GM18870 (cell line): ENCODE data around the gene PNPLA7.
"Not testable (repeated sequence)": the region's sequence is repeated elsewhere in the genome, so short reads cannot be mapped to it uniquely, and the experiment has no call there.

Source experiments
- ATAC-seq: cut with Tn5 transposase; IDR thresholded peaks from one replicate; pipeline ENCODE4 v1.9.1; 2021; ENCODE audit warnings: moderate library complexity; ENCODE audit not compliant: unreplicated experiment

The PNPLA7 gene

GRCh38 chr9:137452761-137453642 is 97.2 kb downstream of the PNPLA7 start:
- ATAC-seq: no peak

DNA sequence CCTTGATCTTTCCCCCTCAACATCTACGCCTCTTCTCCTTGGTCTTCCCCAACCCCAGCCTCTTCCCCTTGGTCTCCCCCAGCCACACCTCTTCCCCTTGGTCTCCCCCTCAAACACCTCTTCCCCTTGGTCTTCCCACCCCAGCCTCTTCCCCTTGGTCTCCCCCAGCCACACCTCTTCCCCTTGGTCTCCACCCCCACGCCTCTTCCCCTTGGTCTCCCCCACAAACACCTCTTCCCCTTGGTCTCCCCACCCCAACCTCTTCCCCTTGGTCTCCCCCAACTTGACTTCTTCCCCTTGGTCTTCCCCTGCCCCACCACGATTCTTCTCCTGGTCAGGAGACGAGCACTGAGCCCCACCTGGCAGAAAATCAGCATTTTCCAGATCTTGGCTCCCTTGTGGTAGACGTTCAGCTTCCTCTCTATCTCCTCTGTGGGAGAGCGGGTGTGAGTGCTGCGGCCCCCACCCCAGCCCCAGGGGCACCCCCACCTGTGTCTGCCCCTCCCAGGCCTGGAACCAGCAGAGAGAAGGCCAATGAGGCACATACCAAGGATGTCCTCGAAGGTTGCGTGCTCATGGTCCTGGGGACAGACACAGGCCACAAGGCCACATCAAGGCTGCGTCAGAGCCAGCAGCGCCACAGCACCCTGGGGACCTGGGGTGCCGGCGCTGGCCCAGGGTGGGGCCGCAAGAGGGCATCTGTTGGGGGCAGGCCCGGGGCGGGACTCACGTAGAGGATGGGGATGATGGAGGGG is 98.0 kb downstream of the PNPLA7 start:
- ATAC-seq: no peak

- not testable (repeated sequence) for ATAC-seq
These were observed 98.8 kb downstream of the PNPLA7 start for GRCh38 chr9:137451264-137452005.

- ATAC-seq: not testable (repeated sequence)
These were observed 99.5 kb downstream of the PNPLA7 start for GRCh38 chr9:137450539-137451222.

- no peak for ATAC-seq
These were observed 100.2 kb downstream of the PNPLA7 start for GRCh38 chr9:137449931-137450538.

DNA sequence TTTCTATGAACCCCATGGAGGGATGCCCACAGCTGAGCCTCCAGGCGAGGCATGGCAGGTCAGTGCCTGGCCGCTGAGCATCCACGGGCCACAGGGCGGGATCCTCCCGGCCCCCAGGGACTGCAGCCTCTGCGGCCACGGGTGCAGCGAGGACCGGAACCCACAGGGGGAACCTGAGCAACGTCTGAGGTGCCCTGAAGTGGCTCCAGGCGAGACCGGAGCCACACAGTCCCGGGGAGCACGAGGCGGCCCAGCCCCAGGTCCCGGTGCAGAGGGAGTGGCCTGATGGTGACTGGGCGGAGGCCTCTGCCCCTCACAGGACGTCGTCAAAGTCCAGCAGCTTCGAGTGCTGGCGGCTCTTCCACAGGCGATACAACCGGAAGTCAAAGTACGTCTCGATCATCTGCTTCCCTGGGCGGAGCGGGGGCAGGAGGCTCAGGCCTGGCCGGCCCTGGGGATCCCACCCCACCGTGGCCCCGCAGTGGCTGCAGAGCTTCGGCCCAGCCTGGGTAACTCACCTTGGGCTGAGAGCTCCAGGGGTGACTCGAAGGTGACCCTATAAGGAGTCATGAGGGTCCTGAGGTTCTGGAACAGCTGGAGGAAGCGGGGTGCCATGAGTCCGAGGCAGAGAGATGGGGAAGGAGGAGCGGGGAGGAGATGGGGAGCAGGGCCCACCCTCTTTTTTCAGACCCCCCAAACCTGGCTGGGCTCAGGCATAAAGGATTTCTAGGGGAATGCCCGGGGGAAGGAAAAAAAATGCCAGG is 100.9 kb downstream of the PNPLA7 start:
- no peak for ATAC-seq

GRCh38 chr9:137448602-137448962 is 101.6 kb downstream of the PNPLA7 start:
- no peak for ATAC-seq

DNA sequence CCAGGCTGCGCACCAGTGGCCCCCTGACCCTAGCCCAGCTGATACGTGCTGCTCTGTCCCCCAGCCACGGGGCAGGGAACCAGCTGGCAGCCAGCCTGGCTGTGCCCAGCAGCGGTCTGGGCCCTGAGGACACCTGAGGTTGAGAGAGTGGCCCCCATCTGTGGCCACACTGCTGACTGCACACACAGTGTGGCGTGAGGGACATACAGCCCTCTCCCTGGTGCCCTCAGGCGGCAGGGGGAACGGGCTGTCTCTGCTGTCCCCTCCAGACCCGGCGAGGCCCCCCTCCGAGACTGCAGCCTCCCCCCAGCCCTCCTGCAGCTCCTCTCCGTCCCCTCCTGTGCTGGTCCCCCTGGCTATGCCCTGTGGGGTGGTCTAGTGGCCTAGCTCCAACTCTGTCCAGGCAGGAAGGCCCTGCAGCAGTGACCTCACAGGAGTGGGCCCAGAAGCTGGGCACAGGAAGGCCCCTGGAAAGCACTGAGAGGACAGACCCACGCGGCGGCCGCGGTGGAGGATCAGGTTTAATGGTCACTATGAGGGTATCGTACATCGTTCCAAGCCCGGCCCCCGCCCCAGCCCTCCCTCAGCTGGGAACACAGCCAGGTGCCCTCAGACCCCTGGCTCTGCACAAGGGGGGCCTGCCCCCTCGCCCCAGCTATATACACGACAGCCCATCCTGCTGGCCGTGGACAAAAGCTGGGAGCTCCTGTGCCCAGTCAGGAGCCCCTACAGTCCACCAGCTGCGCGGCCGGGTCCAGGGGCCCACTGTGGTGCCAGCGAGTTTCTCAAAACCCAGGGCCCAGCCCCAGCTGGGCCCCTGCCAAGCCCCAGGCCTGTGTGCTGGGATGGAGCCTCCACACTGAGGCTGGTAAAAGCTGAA is 102.2 kb downstream of the PNPLA7 start:
- no peak for ATAC-seq

DNA sequence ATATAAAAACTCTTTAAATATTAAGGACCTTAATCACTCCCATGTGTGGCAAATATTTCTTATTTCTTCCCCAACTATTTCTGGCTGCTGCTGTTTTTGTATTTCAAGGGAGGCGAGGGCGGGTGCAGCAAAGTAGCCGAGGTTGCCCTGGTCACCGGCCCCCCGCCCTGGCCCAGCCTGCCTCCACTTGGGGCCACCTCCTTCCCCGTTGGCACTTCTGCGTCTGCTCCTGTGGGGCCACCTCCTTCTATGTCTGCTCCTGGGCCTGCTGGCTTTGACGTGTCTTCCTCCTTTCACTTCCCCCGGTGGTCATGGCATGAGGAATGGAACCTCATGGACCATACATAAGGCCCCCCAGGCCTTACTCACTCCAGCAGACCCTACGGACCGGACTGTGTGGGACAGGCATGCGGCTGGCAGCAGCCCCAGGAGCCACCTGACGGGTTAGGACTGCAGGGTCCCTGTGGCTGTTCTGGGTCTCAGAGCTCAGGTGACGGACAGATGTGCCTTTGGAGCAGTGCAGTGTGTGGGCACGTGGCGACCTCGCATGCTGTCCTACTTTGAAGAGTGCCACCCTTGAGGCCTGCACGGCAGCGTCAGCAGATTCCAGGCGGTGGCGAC is 103.2 kb downstream of the PNPLA7 start:
- no peak for ATAC-seq

- ATAC-seq: no peak
These were observed 104.2 kb downstream of the PNPLA7 start for GRCh38 chr9:137445930-137446431.

DNA sequence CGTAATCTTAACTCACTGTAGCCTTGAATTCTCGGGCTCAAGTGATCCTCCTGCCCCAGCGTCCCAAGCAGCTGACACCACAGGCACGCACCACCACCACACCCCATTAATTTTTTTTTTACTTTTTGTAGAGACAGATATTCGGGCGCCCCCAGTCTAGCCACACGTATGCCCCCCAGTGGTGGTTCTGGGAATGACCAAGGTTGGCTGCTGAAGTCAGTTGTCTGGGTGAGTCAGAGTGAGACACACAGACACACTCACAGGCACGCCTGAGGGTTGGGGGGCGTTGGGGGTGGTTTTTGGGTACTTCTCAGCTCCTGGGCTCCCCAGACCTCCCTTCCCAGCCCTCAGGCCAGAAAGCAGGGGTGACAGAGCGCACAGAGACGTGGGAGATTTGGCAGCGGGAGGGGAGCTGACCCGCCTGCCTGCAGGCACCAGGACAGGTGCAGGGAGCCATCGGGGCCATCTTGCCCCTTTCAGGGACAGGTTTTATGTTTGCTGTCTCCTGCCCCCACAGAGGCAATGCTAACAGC is 104.9 kb downstream of the PNPLA7 start:
- ATAC-seq: no peak

- no peak for ATAC-seq
These were observed 106.0 kb downstream of the PNPLA7 start for GRCh38 chr9:137444106-137444790.

DNA sequence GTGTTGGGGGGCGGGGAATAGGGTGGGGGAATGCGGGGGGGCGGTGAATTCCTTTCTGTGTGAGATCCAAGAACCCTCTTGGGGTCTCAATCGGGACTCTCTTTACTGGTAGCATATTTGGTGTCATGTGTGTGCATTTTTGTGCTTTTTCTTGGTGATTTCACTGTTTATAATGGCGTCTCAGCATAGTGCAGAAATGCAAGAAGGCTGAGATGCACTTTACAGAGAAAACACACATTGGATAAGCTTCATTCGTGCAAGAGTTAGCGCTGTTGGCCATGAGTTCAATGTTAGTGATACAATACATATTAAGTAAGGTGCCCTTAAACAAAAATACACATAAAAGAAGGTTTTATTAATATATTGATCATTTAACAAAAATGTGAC is 108.3 kb downstream of the PNPLA7 start:
- ATAC-seq: no peak

DNA sequence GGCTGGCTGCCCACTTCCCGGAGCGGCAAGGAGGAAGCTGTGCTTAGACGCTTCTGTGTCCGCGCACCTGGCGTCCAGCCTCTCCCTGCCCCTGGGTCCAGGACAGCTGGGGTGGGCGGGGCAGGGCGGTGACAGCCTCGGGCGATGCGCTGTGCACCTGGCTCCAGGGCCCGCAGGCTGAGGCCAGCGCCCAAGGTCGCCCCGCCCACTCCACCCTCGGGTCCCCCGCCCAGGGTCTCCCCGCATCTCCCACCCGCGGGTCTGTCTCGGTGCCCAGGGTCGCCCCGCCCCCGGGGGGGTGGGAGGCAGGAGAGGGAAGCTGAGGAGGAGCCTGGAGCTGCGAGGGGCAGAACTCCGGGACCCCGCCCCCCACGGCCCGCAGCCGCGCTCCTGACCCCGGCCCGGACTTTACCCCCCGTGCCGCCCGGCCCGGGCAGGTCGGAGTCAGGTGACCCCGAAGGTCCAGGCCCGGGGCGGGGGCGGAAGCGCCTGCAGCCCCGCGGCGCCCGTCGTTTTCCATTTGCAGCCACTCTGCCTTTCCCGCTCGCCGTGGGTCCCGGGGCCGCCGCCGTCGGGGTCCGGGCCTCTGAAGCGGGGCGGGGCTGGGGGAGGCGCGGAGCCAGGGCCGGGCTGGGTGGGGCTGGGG is 108.8 kb downstream of the PNPLA7 start, which contains the start of gene ENTPD8:
Gene ENTPD8, minus strand, starts transcription at position 69 of the 646 bp plus-strand sequence. CDS start 3,072 bp downstream, outside the sequence.
- ATAC-seq: no peak

DNA sequence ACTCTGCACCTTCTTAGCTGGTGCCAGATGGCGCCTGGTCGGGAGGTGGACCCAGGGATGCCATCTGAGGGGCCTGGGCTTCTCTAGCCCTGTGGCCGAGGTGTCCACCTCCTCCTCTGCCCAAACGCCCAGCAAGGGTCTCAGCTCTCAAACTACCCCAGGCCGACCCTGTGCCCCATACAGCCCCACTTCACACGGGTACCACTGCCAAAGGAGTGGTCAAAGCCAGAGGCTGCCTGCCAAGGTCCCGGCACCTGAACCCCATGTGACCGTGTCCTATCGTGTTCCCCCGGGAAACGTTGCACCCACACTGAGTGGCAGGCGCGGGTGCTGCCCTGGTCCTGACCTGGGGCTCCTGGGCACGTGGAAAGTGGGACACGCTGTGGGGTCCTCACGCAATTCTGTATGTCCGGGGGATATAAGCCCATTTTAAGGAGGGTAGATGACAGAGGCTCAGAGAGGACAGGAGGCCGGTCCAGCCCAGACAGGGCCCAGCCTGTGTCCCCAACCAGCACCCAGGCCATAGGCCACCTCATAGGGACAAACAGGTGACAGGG is 111.0 kb downstream of the PNPLA7 start:
- ATAC-seq: no peak

GRCh38 chr9:137438591-137439157 is 111.5 kb downstream of the PNPLA7 start:
- no peak for ATAC-seq
